ENCODE measurements around the gene GRIK1. TPM values are rescaled to one million over a fixed set of nuclear protein-coding genes. Genes with fewer than 3 reads are reported as not detected.
A peak's percentile ranks its signal among the peaks of the same experiment; 100 is the strongest.
"Not testable (repeated sequence)": the region's sequence is repeated elsewhere in the genome, so short reads cannot be mapped to it uniquely, and the experiment has no call there.

Gene GRIK1
- not detected for polyA plus RNA-seq (ENCODE audit: low read depth in 6 of 6)

GRCh38 chr21:29939924-29940275 is at the start of gene GRIK1:
TSS of gene GRIK1 (minus strand) at chr21:29939996.
- no peak for DNase-seq
- Mint-ChIP-seq H3K27ac (no peak within 1 kb of the TSS), H3K27me3 (peaks cover 38 to 53% (median 49%) of the 10 kb centered on the region in 3 donors), H3K9me3 (peaks cover 0 to 11% (median 7%) of the 10 kb centered on the region in 7 donors), H3K4me3 (no peak within 1 kb of the TSS), H3K36me3 (peaks cover 7 to 8% of the 10 kb centered on the region in 2 donors), H3K4me1 (peaks cover 0 to 7% (median 5%) of the 10 kb centered on the region in 3 donors)
- no peak for ATAC-seq (ENCODE audit: low read depth in 2 of 2)

GRCh38 chr21:29987762-29988161 is 48.0 kb upstream of the GRIK1 start:
- Mint-ChIP-seq H3K27me3 (no peaks in the 10 kb centered on the region), H3K4me1 (no peaks in the 10 kb centered on the region), H3K9me3 (peaks cover 0 to 36% (median 3%) of the 10 kb centered on the region in 7 donors), H3K36me3 (no peaks in the 10 kb centered on the region), H3K4me3 (no peak overlapping the region), H3K27ac (no peak overlapping the region)
- DNase-seq: no peak
- ATAC-seq (ENCODE audit: low read depth in 2 of 2): no peak

- DNase-seq (no peak), ATAC-seq (ENCODE audit: low read depth in 2 of 2) (no peak)
- H3K36me3 Mint-ChIP-seq: no peaks in the 10 kb centered on the region
- peak overlapping the region in 1 of 8 donors; percentile 9 for H3K4me3 Mint-ChIP-seq
- no peaks in the 10 kb centered on the region for H3K27me3 Mint-ChIP-seq
- no peaks in the 10 kb centered on the region for H3K4me1 Mint-ChIP-seq
- H3K9me3 Mint-ChIP-seq: peaks cover 0 to 36% (median 2%) of the 10 kb centered on the region in 7 donors
- no peak overlapping the region for H3K27ac Mint-ChIP-seq
These were observed 46.1 kb upstream of the GRIK1 start for GRCh38 chr21:29985866-29986265.

- no peaks in the 10 kb centered on the region for H3K27me3 Mint-ChIP-seq
- no peaks in the 10 kb centered on the region for H3K4me1 Mint-ChIP-seq
- H3K36me3 Mint-ChIP-seq: no peaks in the 10 kb centered on the region
- DNase-seq: no peak
- H3K9me3 Mint-ChIP-seq: peaks cover 0 to 4% (median 0%) of the 10 kb centered on the region in 7 donors
- H3K27ac Mint-ChIP-seq: no peak overlapping the region
- ATAC-seq (ENCODE audit: low read depth in 2 of 2): no peak
- H3K4me3 Mint-ChIP-seq: no peak overlapping the region
These were observed 39.2 kb upstream of the GRIK1 start for GRCh38 chr21:29979043-29979442.

- H3K36me3 Mint-ChIP-seq: no peaks in the 10 kb centered on the region
- no peak overlapping the region for H3K4me3 Mint-ChIP-seq
- DNase-seq: no peak
- H3K27me3 Mint-ChIP-seq: no peaks in the 10 kb centered on the region
- peaks cover 0 to 4% (median 0%) of the 10 kb centered on the region in 7 donors for H3K9me3 Mint-ChIP-seq
- no peaks in the 10 kb centered on the region for H3K4me1 Mint-ChIP-seq
- no peak overlapping the region for H3K27ac Mint-ChIP-seq
- ATAC-seq (ENCODE audit: low read depth in 2 of 2): no peak
These were observed 36.0 kb upstream of the GRIK1 start for GRCh38 chr21:29975776-29976175.

GRCh38 chr21:29973258-29973657 is 33.5 kb upstream of the GRIK1 start:
- no peaks in the 10 kb centered on the region for H3K36me3 Mint-ChIP-seq
- peaks cover 0 to 4% (median 0%) of the 10 kb centered on the region in 7 donors for H3K9me3 Mint-ChIP-seq
- no peaks in the 10 kb centered on the region for H3K4me1 Mint-ChIP-seq
- DNase-seq (no peak), ATAC-seq (ENCODE audit: low read depth in 2 of 2) (no peak)
- no peaks in the 10 kb centered on the region for H3K27me3 Mint-ChIP-seq
- H3K27ac Mint-ChIP-seq: no peak overlapping the region
- no peak overlapping the region for H3K4me3 Mint-ChIP-seq

GRCh38 chr21:29961291-29962027 is 21.7 kb upstream of the GRIK1 start:
- ATAC-seq (ENCODE audit: low read depth in 2 of 2): no peak
- no peak for DNase-seq
- Mint-ChIP-seq H3K9me3 (peaks cover 0 to 8% (median 0%) of the 10 kb centered on the region in 7 donors), H3K36me3 (no peaks in the 10 kb centered on the region), H3K27me3 (peaks cover 0 to 3% (median 0%) of the 10 kb centered on the region in 3 donors), H3K27ac (no peak overlapping the region), H3K4me3 (no peak overlapping the region), H3K4me1 (no peaks in the 10 kb centered on the region)

- Mint-ChIP-seq H3K27me3 (peaks cover 0 to 3% (median 0%) of the 10 kb centered on the region in 3 donors), H3K4me1 (no peaks in the 10 kb centered on the region), H3K36me3 (no peaks in the 10 kb centered on the region), H3K27ac (no peak overlapping the region), H3K4me3 (no peak overlapping the region), H3K9me3 (peaks cover 0 to 8% (median 0%) of the 10 kb centered on the region in 7 donors)
- DNase-seq: no peak
- ATAC-seq (ENCODE audit: low read depth in 2 of 2): no peak
These were observed 18.8 kb upstream of the GRIK1 start for GRCh38 chr21:29958551-29958950.

- H3K36me3 Mint-ChIP-seq; ATAC-seq (ENCODE audit: low read depth in 2 of 2); H3K27me3 Mint-ChIP-seq: not testable (repeated sequence)
These were observed 18.2 kb upstream of the GRIK1 start for GRCh38 chr21:29958035-29958434.

GRCh38 chr21:29953690-29954089 is 13.9 kb upstream of the GRIK1 start:
- H3K36me3 Mint-ChIP-seq: no peaks in the 10 kb centered on the region
- peaks cover 0 to 9% (median 0%) of the 10 kb centered on the region in 3 donors for H3K27me3 Mint-ChIP-seq
- no peak overlapping the region for H3K27ac Mint-ChIP-seq
- H3K4me3 Mint-ChIP-seq: no peak overlapping the region
- DNase-seq (no peak), ATAC-seq (ENCODE audit: low read depth in 2 of 2) (no peak)
- peaks cover 0 to 9% (median 0%) of the 10 kb centered on the region in 7 donors for H3K9me3 Mint-ChIP-seq
- H3K4me1 Mint-ChIP-seq: no peaks in the 10 kb centered on the region

More at GRCh38 chr21:29958035-29958434, 18.2 kb upstream of the GRIK1 start:
- H3K4me1 Mint-ChIP-seq, H3K9me3 Mint-ChIP-seq, H3K4me3 Mint-ChIP-seq, DNase-seq, H3K27ac Mint-ChIP-seq: not testable (repeated sequence)

- Mint-ChIP-seq H3K4me3 (no peak overlapping the region), H3K4me1 (no peaks in the 10 kb centered on the region), H3K9me3 (peaks cover 0 to 6% (median 0%) of the 10 kb centered on the region in 7 donors), H3K27ac (no peak overlapping the region), H3K27me3 (peaks cover 0 to 15% (median 4%) of the 10 kb centered on the region in 3 donors), H3K36me3 (no peaks in the 10 kb centered on the region)
- ATAC-seq (ENCODE audit: low read depth in 2 of 2) (no peak), DNase-seq (no peak)
These were observed 13.3 kb upstream of the GRIK1 start for GRCh38 chr21:29953072-29953471.

GRCh38 chr21:29951911-29952310 is 12.1 kb upstream of the GRIK1 start:
- ATAC-seq (ENCODE audit: low read depth in 2 of 2): no peak

GRCh38 chr21:29949991-29950390 is 10.2 kb upstream of the GRIK1 start:
- no peaks in the 10 kb centered on the region for H3K4me1 Mint-ChIP-seq
- DNase-seq: no peak
- H3K27me3 Mint-ChIP-seq: peaks cover 0 to 15% (median 4%) of the 10 kb centered on the region in 3 donors
- H3K9me3 Mint-ChIP-seq: peaks cover 0 to 5% (median 2%) of the 10 kb centered on the region in 7 donors
- ATAC-seq (ENCODE audit: low read depth in 2 of 2): no peak
- H3K4me3 Mint-ChIP-seq: no peak overlapping the region
- no peaks in the 10 kb centered on the region for H3K36me3 Mint-ChIP-seq
- H3K27ac Mint-ChIP-seq: no peak overlapping the region

More at GRCh38 chr21:29951911-29952310, 12.1 kb upstream of the GRIK1 start:
- no peak overlapping the region for H3K4me3 Mint-ChIP-seq
- no peak for DNase-seq
- H3K27ac Mint-ChIP-seq: no peak overlapping the region
- no peaks in the 10 kb centered on the region for H3K4me1 Mint-ChIP-seq
- H3K36me3 Mint-ChIP-seq: no peaks in the 10 kb centered on the region
- H3K9me3 Mint-ChIP-seq: peaks cover 0 to 5% (median 0%) of the 10 kb centered on the region in 7 donors
- H3K27me3 Mint-ChIP-seq: peaks cover 0 to 15% (median 4%) of the 10 kb centered on the region in 3 donors

- no peak for ATAC-seq (ENCODE audit: low read depth in 2 of 2)
- H3K36me3 Mint-ChIP-seq: peaks cover 0 to under 1% of the 10 kb centered on the region in 2 donors
- no peak overlapping the region for H3K27ac Mint-ChIP-seq
- H3K27me3 Mint-ChIP-seq: peaks cover 0 to 17% (median 15%) of the 10 kb centered on the region in 3 donors
- H3K9me3 Mint-ChIP-seq: peaks cover 0 to 10% (median 2%) of the 10 kb centered on the region in 7 donors
- no peaks in the 10 kb centered on the region for H3K4me1 Mint-ChIP-seq
- H3K4me3 Mint-ChIP-seq: no peak overlapping the region
- no peak for DNase-seq
These were observed 7.3 kb upstream of the GRIK1 start for GRCh38 chr21:29947119-29947518.

All from naive B cell (primary cell).